SK-N-SH treated with all-trans-retinoic acid at 6 μM for 48 hours (cell line): ENCODE data around the gene ATXN10.

Source experiments
- ATAC-seq: fragments of 200-7000 bp; cut with Tn5 transposase; 3 replicates; pipeline ENCODE4 v1.9.1; 2020; ENCODE audit warnings: mild to moderate bottlenecking, moderate library complexity
- BACH2 ChIP-seq: fragments of 250-450 bp; sonication (Bioruptor Pico); IDR thresholded peaks from 2 replicates; pipeline ENCODE4 v1.9.0; 2021; ENCODE audit warnings: mild to moderate bottlenecking, borderline replicate concordance
- CREB5 ChIP-seq: fragments of 250-450 bp; sonication (Bioruptor Pico); IDR thresholded peaks from 2 replicates; pipeline ENCODE4 v1.5.1; 2020; ENCODE audit warnings: low read depth, mild to moderate bottlenecking, moderate library complexity
- CSDC2 ChIP-seq: fragments of 250-450 bp; sonication (Bioruptor Pico); IDR thresholded peaks from 2 replicates; pipeline ENCODE4 v1.5.0; 2020; ENCODE audit warnings: mild to moderate bottlenecking, moderate library complexity
- CSRNP3 ChIP-seq: fragments of 250-450 bp; sonication (Bioruptor Pico); IDR thresholded peaks from 2 replicates; pipeline ENCODE4 v1.5.1; 2021; ENCODE audit warnings: mild to moderate bottlenecking, moderate library complexity
- ESRRG ChIP-seq: fragments of 250-450 bp; sonication (Bioruptor Pico); IDR thresholded peaks from 2 replicates; pipeline ENCODE4 v1.6.1; 2021; ENCODE audit warnings: mild to moderate bottlenecking
- GLIS3 ChIP-seq: fragments of 250-450 bp; sonication (Bioruptor Pico); IDR thresholded peaks from 2 replicates; pipeline ENCODE4 v1.5.0; 2020; ENCODE audit warnings: mild to moderate bottlenecking, moderate library complexity
- ISL1 ChIP-seq: fragments of 250-450 bp; sonication (Bioruptor Pico); IDR thresholded peaks from 2 replicates; pipeline ENCODE4 v2.1.2; 2022; ENCODE audit warnings: mild to moderate bottlenecking, moderate library complexity
- OSR1 ChIP-seq: fragments of 250-450 bp; sonication (Bioruptor Pico); IDR thresholded peaks from 2 replicates; pipeline ENCODE4 v1.8.0; 2022; ENCODE audit warnings: moderate library complexity, mild to moderate bottlenecking, inconsistent platforms
- PATZ1 ChIP-seq: fragments of 250-450 bp; sonication (Bioruptor Pico); IDR thresholded peaks from 2 replicates; pipeline ENCODE4 v1.8.0; 2020; ENCODE audit warnings: mild to moderate bottlenecking, moderate library complexity, borderline replicate concordance
- RARB ChIP-seq: fragments of 250-450 bp; sonication (Bioruptor Pico); IDR thresholded peaks from 2 replicates; pipeline ENCODE4 v1.8.0; 2021; ENCODE audit warnings: mild to moderate bottlenecking, moderate library complexity
- SNAI2 ChIP-seq: fragments of 250-450 bp; sonication (Bioruptor Pico); IDR thresholded peaks from 2 replicates; pipeline ENCODE4 v1.5.0; 2020; ENCODE audit warnings: mild to moderate bottlenecking, moderate library complexity
- TCF4 ChIP-seq: fragments of 250-450 bp; sonication (Bioruptor Pico); IDR thresholded peaks from 2 replicates; pipeline ENCODE4 v1.8.0; 2021; ENCODE audit warnings: mild to moderate bottlenecking, moderate library complexity, borderline replicate concordance
- TOX ChIP-seq: fragments of 250-450 bp; sonication (Bioruptor Pico); IDR thresholded peaks from 2 replicates; pipeline ENCODE4 v1.8.0; 2021; ENCODE audit warnings: mild to moderate bottlenecking, moderate library complexity, borderline replicate concordance
- TSHZ2 ChIP-seq: fragments of 250-450 bp; sonication (Bioruptor Pico); IDR thresholded peaks from 2 replicates; pipeline ENCODE4 v1.5.0; 2020; ENCODE audit warnings: mild to moderate bottlenecking, moderate library complexity
- ZFP3 ChIP-seq: fragments of 250-450 bp; sonication (Bioruptor Pico); IDR thresholded peaks from 2 replicates; pipeline ENCODE4 v1.5.0; 2020; ENCODE audit warnings: mild to moderate bottlenecking, moderate library complexity
- ZFP30 ChIP-seq: fragments of 450-650 bp; formaldehyde crosslinking; IDR thresholded peaks from 2 replicates; pipeline ENCODE4 v1.5.0; 2022; ENCODE audit warnings: mild to moderate bottlenecking, moderate library complexity
- ZNF8 ChIP-seq: fragments of 450-650 bp; formaldehyde crosslinking; IDR thresholded peaks from 2 replicates; pipeline ENCODE4 v1.5.0; 2020; ENCODE audit warnings: mild to moderate bottlenecking, moderate library complexity

Gene ATXN10

GRCh38 chr22:45754822-45755221 is 83.2 kb downstream of the ATXN10 start (continued):
- TF ChIP-seq CSRNP3 (CRISPR knock-in tag), result no peak
- no peak for TF ChIP-seq BACH2 (CRISPR knock-in tag)

GRCh38 chr22:45756558-45756957 is 84.9 kb downstream of the ATXN10 start:
- TF ChIP-seq ZNF8 (CRISPR knock-in tag) (no peak), BACH2 (CRISPR knock-in tag) (no peak), OSR1 (CRISPR knock-in tag) (no peak), CSDC2 (no peak), PATZ1 (CRISPR knock-in tag) (no peak), CREB5 (CRISPR knock-in tag) (no peak), TOX (no peak), SNAI2 (CRISPR knock-in tag) (no peak), RARB (no peak)
- peak; percentile 33; the same call in 1 of the 3 replicates for ATAC-seq

- no peak; the same call in 2 of the 3 replicates for ATAC-seq
Observed at GRCh38 chr22:45757068-45757467, 85.4 kb downstream of the ATXN10 start.

GRCh38 chr22:45757936-45758335 is 86.3 kb downstream of the ATXN10 start:
- no peak for ATAC-seq
- TF ChIP-seq CSRNP3 (CRISPR knock-in tag) (no peak), CREB5 (CRISPR knock-in tag) (no peak), TOX (no peak), OSR1 (CRISPR knock-in tag) (no peak), TSHZ2 (CRISPR knock-in tag) (no peak), ESRRG (CRISPR knock-in tag) (no peak)

More at GRCh38 chr22:45757068-45757467, 85.4 kb downstream of the ATXN10 start:
- TF ChIP-seq ZFP3 (no peak), TCF4 (CRISPR knock-in tag) (no peak), TOX (no peak), BACH2 (CRISPR knock-in tag) (no peak), GLIS3 (no peak), PATZ1 (CRISPR knock-in tag) (no peak), ZFP30 (CRISPR knock-in tag) (no peak), SNAI2 (CRISPR knock-in tag) (no peak), OSR1 (CRISPR knock-in tag) (no peak), CREB5 (CRISPR knock-in tag) (no peak), ISL1 (CRISPR knock-in tag) (no peak)
- TF ChIP-seq, all 23 proteins: peak for 0
